HL-60/S4 treated with phorbol 12-myristate 13-acetate at 8.2 ng/mL for 4 days and 3 days (cell line): ENCODE results near the gene ECM2.

ENCODE experiments used
- in situ Hi-C: fragments of 300-500 bp; cut with MboI; formaldehyde crosslinking; loops from 2 replicates; pipeline ENCODE4 v1.15.0; 2022; ENCODE audit warnings: low sequenced_read_pairs

ECM2 gene

GRCh38 chr9:92501671-92502393 lies 34.0 kb downstream of the ECM2 start:
- in situ Hi-C loops, result no loop called here

- in situ Hi-C loops, result no loop called here
Observed at GRCh38 chr9:92500725-92501124, 35.1 kb downstream of the ECM2 start.

GRCh38 chr9:92499701-92500100 lies 36.1 kb downstream of the ECM2 start:
- in situ Hi-C loops, result no loop called here

DNA sequence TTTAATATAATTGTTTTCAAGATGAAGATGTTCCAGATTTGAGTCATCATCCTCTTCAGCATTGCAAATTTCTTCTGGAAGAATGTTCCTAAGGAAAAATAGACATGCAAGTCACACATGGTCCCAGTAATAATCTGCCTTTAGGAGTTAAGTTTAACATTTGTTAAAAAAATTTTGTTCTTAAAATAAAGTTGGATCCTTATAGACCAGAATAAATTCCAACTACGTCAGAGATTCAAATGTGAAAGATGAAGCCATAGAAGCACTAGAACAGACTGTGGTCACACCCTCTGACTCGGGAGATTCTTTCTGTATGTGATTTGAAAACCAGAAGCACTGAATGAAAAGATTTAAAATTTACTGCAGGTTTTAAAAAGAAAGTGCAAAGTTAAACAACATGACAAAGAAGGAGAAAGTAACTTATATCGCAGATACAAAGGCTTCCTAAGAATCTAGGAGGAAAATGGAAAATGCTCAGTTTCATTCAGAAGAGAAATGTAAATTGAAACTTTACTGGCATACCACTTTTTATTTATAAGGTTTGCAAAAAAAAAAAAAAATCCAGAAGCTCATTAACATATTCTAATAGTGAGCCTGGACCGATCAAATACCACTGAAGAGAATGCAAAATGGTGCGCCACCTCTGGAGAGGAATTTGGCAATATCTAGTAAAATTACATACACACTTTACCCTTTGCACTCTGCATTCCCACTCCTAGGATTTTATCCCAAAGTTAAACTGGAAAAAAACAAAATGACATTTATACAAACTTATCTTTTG lies 39.2 kb downstream of the ECM2 start:
- in situ Hi-C loops, result no loop called here

DNA sequence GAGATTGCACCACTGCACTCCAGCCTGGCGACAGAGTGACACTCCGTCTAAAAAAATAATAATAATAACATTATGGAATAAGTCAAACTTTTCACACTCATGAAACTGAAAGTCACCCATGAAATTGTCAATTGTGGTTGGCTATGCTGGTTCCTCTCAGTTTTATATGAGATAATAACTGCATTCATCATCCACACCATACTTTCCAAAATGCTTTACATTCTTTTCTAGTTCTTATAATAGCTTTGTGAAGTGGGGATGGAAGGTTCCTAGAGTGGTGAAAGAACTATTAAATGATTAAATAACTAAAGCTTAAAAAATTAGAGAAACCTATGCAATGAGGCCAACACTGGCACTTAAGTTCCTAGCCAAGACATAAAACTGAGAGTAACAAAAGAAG lies 40.9 kb downstream of the ECM2 start:
- in situ Hi-C loops, result no loop called here

DNA sequence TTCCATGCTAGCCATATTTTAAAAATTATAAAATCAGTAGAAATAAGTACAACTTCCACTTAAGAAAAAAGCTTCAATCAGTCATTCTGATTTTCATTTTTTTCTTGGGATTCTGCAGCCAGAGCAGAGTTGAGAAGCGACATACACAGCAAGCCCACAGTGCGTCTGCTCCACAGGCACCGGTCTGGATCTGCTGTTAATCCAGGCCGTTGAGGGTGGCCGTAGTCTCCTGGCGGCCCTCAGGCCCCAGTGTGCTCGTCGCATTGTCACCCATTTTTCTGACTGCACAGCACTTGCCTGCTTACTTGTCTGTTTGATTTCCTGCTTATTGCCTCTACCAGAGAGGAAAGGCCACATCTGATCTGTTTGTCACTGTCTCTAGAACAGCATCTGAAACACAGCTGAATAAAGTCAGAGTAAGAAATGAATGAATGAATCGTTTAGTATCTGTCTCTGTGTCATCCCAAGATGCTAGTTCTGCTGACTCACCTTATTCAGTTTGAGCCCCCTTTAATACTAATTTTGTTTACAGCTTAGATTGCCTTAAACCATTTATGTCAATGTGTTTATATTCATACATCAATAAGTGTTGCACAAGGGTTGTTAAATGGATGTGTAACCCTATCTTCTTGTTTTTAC lies 41.9 kb downstream of the ECM2 start:
- in situ Hi-C loops, result no loop called here

- in situ Hi-C loops, result no loop called here
Observed at GRCh38 chr9:92492781-92493401, 42.9 kb downstream of the ECM2 start.

GRCh38 chr9:92488681-92489550 lies 46.9 kb downstream of the ECM2 start:
- in situ Hi-C loops, result no loop called here

DNA sequence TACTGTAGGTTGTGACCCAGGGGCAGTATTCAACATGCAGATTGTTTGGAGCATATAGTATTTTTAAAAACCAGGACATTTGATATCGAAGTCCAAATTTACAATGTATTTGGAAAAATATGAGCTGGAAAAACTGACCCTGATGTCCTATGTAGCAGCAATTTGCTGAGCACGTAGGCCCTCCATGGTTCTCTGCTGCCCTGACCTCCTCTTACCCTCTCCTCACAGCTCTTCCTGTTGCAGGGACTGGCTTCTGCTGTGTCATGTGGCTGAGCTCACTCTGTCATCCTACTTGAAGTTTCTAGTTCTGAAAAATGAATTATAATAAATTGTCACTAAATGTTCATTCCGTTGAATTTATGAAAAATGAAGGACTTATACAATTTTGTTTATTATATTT lies 49.4 kb downstream of the ECM2 start:
- in situ Hi-C loops, result no loop called here

GRCh38 chr9:92484563-92484962 lies 51.2 kb downstream of the ECM2 start:
- in situ Hi-C loops, result no loop called here

DNA sequence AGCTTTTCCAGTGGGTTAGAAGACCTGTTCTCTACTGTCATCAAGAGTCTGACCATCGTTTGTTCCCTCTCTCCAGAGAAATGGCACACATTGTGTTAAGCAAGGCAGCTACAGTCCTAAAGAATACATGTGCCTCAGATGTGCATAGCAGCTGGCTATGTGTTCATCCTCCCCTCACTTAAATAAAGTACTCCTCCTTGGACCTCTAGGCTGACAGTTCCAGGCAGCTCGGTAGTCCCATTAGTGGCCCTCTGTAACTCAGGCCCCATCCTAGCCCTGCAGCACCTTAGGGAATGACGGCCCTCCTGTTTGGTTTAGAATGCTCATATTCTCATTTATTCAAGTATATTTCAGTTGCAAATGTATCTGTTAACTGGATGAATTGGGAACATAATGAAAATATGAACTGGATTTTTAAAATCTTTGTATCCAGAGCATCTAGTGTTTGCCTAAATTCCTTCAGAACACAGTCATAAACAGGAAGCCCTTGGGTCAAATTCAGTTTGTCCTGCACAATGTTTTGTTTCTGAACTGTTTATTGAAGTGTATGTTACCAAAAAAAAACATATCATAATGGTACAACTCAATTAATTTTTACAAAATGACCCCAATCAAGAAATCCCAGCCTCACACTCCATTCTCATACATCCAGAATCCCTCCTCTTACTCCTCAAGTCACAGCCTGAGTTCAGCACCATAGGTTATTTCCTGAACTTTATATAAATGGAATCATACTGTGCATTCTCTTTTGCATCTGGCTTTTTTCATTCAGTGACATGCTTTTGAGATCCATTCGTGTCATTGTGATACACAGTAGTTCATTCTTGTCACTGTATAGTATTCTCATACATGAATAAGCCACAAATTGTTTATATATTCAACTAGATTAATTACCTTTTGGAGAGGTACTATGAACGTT lies 51.9 kb downstream of the ECM2 start:
- in situ Hi-C loops, result no loop called here

DNA sequence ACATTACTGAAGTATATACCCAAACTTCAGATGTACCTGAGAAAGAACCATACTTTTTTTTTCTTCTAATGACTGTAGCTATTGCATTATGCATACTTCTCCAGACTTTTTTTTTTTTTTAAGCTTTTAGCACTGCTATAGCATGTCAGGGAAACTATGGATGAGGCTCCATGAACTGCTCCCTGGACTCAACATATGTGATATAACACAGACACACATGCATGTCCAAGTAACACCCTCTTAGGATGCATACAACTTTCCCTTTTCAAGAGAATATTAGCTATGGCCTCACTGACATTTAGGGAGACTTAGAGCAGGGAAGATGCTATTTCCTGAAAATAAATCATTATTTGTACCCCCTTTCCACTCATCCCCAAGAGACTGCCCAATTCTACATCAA lies 53.0 kb downstream of the ECM2 start:
- in situ Hi-C loops, result no loop called here

GRCh38 chr9:92482329-92482728 lies 53.5 kb downstream of the ECM2 start, which contains the start of gene ASPN:
ASPN (minus strand) TSS chr9:92482506.
- in situ Hi-C loops, result no loop called here

DNA sequence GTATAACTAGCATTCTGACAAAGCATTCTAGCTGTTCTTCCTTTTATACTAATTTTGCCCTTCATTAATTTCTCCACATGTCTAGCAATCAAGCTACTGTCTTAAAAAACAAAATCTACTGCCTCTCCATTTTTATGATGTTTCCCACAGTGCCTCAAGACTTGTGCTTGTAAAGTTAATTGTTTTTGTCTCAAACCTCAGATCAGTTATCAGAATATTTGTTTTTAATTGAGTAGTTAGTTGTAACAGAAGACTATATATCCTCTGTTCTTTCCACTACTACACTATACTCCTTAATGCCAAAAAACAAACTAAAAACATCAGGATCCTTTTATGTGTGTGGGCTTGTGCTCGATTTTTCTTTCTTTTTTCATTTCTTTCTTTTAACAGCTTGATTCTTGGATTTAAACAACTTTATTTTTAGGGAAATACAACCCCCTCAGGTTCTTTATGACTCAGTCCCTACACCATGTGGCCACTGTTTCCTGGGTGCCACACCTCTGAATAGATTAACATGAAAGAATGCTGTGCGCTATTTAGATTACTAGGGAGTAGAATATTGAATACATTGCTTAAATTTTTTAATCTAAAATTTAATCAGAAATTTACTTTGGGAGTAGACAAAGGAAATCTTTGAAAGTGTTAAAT lies 54.7 kb downstream of the ECM2 start:
- in situ Hi-C loops, result no loop called here

DNA sequence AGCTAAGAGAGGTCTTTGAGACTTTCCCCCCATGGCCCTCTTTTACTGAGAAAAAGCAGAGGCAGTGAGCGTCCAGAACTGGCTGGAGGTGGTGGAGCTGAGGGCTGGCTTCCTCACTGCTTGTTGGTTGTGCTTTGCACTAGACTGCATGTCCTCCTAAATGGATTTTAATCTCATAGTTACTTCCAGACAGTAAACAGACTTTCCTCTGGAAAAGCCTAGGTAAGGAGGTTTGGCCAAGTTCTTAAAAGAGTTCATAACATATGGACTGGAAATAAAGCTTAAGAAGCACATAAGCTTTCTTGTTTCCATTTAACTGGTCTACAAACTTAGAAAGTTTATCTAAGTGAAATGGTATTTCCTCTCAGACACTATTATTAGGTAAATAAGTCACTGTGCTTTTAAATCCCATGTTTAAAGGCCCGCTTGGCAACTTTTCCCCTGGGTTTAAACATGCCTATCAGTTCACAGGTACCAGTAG lies 55.5 kb downstream of the ECM2 start:
- in situ Hi-C loops, result no loop called here

DNA sequence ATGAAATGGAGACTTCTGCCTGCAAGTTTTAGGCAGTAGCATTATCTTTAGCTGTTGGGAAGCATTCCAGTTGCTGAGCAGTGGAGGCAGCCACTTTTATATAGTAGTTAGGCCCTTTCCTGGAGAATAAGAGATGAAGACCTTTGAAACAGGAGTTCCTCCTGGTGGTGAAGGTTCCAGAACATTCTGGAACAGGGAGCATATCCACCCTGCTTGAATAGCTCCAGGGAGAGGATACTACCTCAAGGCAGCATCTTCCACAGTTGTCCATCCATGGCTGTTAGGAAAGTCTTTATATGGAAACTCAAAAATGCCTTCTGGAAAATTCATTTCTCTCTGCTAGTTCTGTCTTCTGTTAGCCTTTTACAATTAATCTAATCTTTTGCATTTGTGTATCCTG lies 56.4 kb downstream of the ECM2 start:
- in situ Hi-C loops, result no loop called here

DNA sequence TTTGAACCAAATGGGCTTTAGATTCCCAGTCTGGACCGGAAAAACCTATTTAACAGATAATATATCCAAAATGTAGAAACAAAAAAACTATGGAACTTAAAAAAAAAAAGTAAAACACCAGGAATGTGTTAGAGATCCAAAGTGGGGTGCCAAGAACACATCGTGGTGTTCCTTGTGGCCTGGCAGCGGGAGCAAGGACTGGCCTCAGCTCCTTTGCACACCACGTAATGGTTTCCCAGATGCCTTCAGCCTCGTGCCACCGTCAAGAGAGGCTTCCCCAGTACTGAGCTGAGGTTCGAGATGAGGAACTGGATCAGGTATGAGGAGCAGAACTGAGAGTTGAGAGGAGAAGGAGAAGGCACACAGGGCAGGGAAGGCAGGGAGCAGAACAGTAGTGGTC lies 57.0 kb downstream of the ECM2 start:
- in situ Hi-C loops, result no loop called here

GRCh38 chr9:92476962-92477361 lies 58.8 kb downstream of the ECM2 start:
- in situ Hi-C loops, result no loop called here

- in situ Hi-C loops, result no loop called here
Observed at GRCh38 chr9:92474587-92474986, 61.2 kb downstream of the ECM2 start.
